ENCODE results near the gene FSTL4. TPM values are rescaled to one million over a fixed set of nuclear protein-coding genes. Genes with fewer than 3 reads are reported as not detected.

Gene FSTL4
- total RNA-seq (2022) (2.5 and 2.7 TPM in 2 replicates), Bru-seq, nascent RNA (percentile 32 among the genes with signal in this experiment), BruChase-seq, experiment 1, labeled RNA remaining after a 2-hour chase (percentile 34 among the genes with signal in this experiment), BruChase-seq, experiment 2, labeled RNA remaining after a 6-hour chase (percentile 29 among the genes with signal in this experiment)
- long read RNA-seq, partial matches to known transcripts, result 0 of 3 reads
- long read RNA-seq, other reads (novel, unspliced or antisense), result 3 of 3 reads

GRCh38 chr5:133612249-133612860 is at the start of gene FSTL4:
Gene FSTL4 (minus strand): TSS chr5:133612541.
- Histone ChIP-seq H3K27me3 (replicated peaks; ENCODE audit: control insufficient read depth, insufficient read depth, low read length) (peaks cover 4% of the 10 kb centered on the region), H3K36me3 (ENCODE audit: control insufficient read depth, insufficient read depth, low read length) (no peaks in the 10 kb centered on the region), H3K4me3 (ENCODE audit: low read depth, low read length) (peak within 1 kb of the TSS; percentile 33), H3K9me3 (no peaks in the 10 kb centered on the region), H3K4me1 (peaks cover 14% of the 10 kb centered on the region)
- H3K27me3 Mint-ChIP-seq (ENCODE audit: insufficient read depth, unreplicated experiment), result peaks cover 24% of the 10 kb centered on the region
- BruUV-seq (replicated peaks), result no TSS peak
- POLR2A ChIA-PET, result no interaction called here
- H3K27ac Mint-ChIP-seq (ENCODE audit: unreplicated experiment), result no peak within 1 kb of the TSS
- H3K4me3 Mint-ChIP-seq (ENCODE audit: unreplicated experiment), result peak within 1 kb of the TSS; percentile 62
- intact Hi-C loops (cut with micrococcal nuclease; ENCODE audit: unreplicated experiment), result loop anchor here (5.0 kb wide), 1 partner anchor 110 kb away; no protein-coding TSS in a partner anchor
- H3K9me3 Mint-ChIP-seq (ENCODE audit: unreplicated experiment), result no peaks in the 10 kb centered on the region
- peak in 1 of 2 experiments; percentile 73 for DNase-seq
- peaks cover under 1% of the 10 kb centered on the region for H3K4me1 Mint-ChIP-seq (ENCODE audit: low read depth, unreplicated experiment)
- CTCF ChIA-PET, result interaction anchor here (1.0 kb wide), 1 partner anchor 189 kb away, joined by 7 read pairs; no protein-coding TSS in a partner anchor
- no peak for TF ChIP-seq CTCF (IDR thresholded peaks at IDR 0.05; ENCODE audit: insufficient read depth in 1 of 2, low read depth in 1 of 2, low read length in 1 of 2, severe bottlenecking in 1 of 2, unreplicated experiment in 1 of 2)
- peaks cover 6% of the 10 kb centered on the region for H3K36me3 Mint-ChIP-seq (ENCODE audit: insufficient read depth, unreplicated experiment)

GRCh38 chr5:133661389-133661788 is 49.0 kb upstream of the FSTL4 start:
- POLR2A ChIA-PET, result no interaction called here
- peaks cover 3% of the 10 kb centered on the region for H3K27me3 Mint-ChIP-seq (ENCODE audit: insufficient read depth, unreplicated experiment)
- Histone ChIP-seq H3K4me1 (no peaks in the 10 kb centered on the region), H3K27me3 (replicated peaks; ENCODE audit: control insufficient read depth, insufficient read depth, low read length) (no peaks in the 10 kb centered on the region), H3K36me3 (ENCODE audit: control insufficient read depth, insufficient read depth, low read length) (no peaks in the 10 kb centered on the region), H3K9me3 (no peaks in the 10 kb centered on the region), H3K4me3 (ENCODE audit: low read depth, low read length) (no peak overlapping the region)
- no peaks in the 10 kb centered on the region for H3K36me3 Mint-ChIP-seq (ENCODE audit: insufficient read depth, unreplicated experiment)
- no TSS peak for BruUV-seq (replicated peaks)
- H3K9me3 Mint-ChIP-seq (ENCODE audit: unreplicated experiment), result no peaks in the 10 kb centered on the region
- no peak overlapping the region for H3K27ac Mint-ChIP-seq (ENCODE audit: unreplicated experiment)
- TF ChIP-seq CTCF (IDR thresholded peaks at IDR 0.05; ENCODE audit: insufficient read depth in 1 of 2, low read depth in 1 of 2, low read length in 1 of 2, severe bottlenecking in 1 of 2, unreplicated experiment in 1 of 2), result no peak
- no peak overlapping the region for H3K4me3 Mint-ChIP-seq (ENCODE audit: unreplicated experiment)
- no peaks in the 10 kb centered on the region for H3K4me1 Mint-ChIP-seq (ENCODE audit: low read depth, unreplicated experiment)
- intact Hi-C loops (cut with micrococcal nuclease; ENCODE audit: unreplicated experiment), result no loop called here
- CTCF ChIA-PET, result no interaction called here
- no peak for DNase-seq

- Histone ChIP-seq H3K27me3 (replicated peaks; ENCODE audit: control insufficient read depth, insufficient read depth, low read length) (no peaks in the 10 kb centered on the region), H3K36me3 (ENCODE audit: control insufficient read depth, insufficient read depth, low read length) (no peaks in the 10 kb centered on the region), H3K4me3 (ENCODE audit: low read depth, low read length) (no peak overlapping the region), H3K9me3 (no peaks in the 10 kb centered on the region), H3K4me1 (no peaks in the 10 kb centered on the region)
- intact Hi-C loops (cut with micrococcal nuclease; ENCODE audit: unreplicated experiment), result no loop called here
- DNase-seq, result no peak
- TF ChIP-seq CTCF (IDR thresholded peaks at IDR 0.05; ENCODE audit: insufficient read depth in 1 of 2, low read depth in 1 of 2, low read length in 1 of 2, severe bottlenecking in 1 of 2, unreplicated experiment in 1 of 2), result no peak
- no peaks in the 10 kb centered on the region for H3K9me3 Mint-ChIP-seq (ENCODE audit: unreplicated experiment)
- H3K36me3 Mint-ChIP-seq (ENCODE audit: insufficient read depth, unreplicated experiment), result no peaks in the 10 kb centered on the region
- H3K27me3 Mint-ChIP-seq (ENCODE audit: insufficient read depth, unreplicated experiment), result peaks cover 4% of the 10 kb centered on the region
- BruUV-seq (replicated peaks), result no TSS peak
- H3K4me1 Mint-ChIP-seq (ENCODE audit: low read depth, unreplicated experiment), result no peaks in the 10 kb centered on the region
- no peak overlapping the region for H3K4me3 Mint-ChIP-seq (ENCODE audit: unreplicated experiment)
- ChIA-PET POLR2A (no interaction called here), CTCF (no interaction called here)
- no peak overlapping the region for H3K27ac Mint-ChIP-seq (ENCODE audit: unreplicated experiment)
Observed at GRCh38 chr5:133658327-133658726, 46.0 kb upstream of the FSTL4 start.
